ENCODE data around the gene FOXP1. TPM values are rescaled to one million over a fixed set of nuclear protein-coding genes. Genes with fewer than 3 reads are reported as not detected.

FOXP1 gene
- total and polyA plus RNA-seq, 2 of the 13 experiments (the other 11 are each of a cell fraction or from before 2014, with no cell fraction given) = 40.4 to 59.0 TPM

GRCh38 chr3:71559578-71560162 is 23.9 kb downstream of the FOXP1 start (continued):
- no peak for TF ChIP-seq SCMH1 (CRISPR knock-in tag; IDR thresholded peaks at IDR 0.05; ENCODE audit: borderline replicate concordance)
- TF ChIP-seq SIN3A (IDR thresholded peaks at IDR 0.05; ENCODE audit: borderline replicate concordance, low read depth, low read length) = no peak
- TF ChIP-seq KMT2B (CRISPR knock-in tag; IDR thresholded peaks at IDR 0.05) = no peak
- no peak for TF ChIP-seq RCOR2 (CRISPR knock-in tag; IDR thresholded peaks at IDR 0.05)
- TF ChIP-seq SUZ12 (IDR thresholded peaks at IDR 0.05; ENCODE audit: low read depth, low read length) = no peak
- no peak for TF ChIP-seq PHF20 (CRISPR knock-in tag; IDR thresholded peaks at IDR 0.05)
- TF ChIP-seq SP2 (CRISPR knock-in tag; IDR thresholded peaks at IDR 0.05) = no peak
- no peak for TF ChIP-seq MAZ (IDR thresholded peaks at IDR 0.05; ENCODE audit: borderline replicate concordance, low read depth, low read length)
- no peak for TF ChIP-seq MAZ (CRISPR knock-in tag; IDR thresholded peaks at IDR 0.05; ENCODE audit: low read depth)
- TF ChIP-seq ZNF274 (CRISPR knock-in tag; IDR thresholded peaks at IDR 0.05) = no peak
- peak; percentile 40; the same call in 1 of the 2 replicates for TF ChIP-seq ZNF501 (CRISPR knock-in tag; IDR thresholded peaks at IDR 0.05)
- TF ChIP-seq SALL2 (CRISPR knock-in tag; IDR thresholded peaks at IDR 0.05) = no peak
- no peak for TF ChIP-seq MXD1 (CRISPR knock-in tag; IDR thresholded peaks at IDR 0.05)
- no peak for TF ChIP-seq GMEB1 (CRISPR knock-in tag; IDR thresholded peaks at IDR 0.05; ENCODE audit: borderline replicate concordance)
- TF ChIP-seq MAX (IDR thresholded peaks at IDR 0.05) = 0 out of 2 replicates have a peak, but pooled peaks have one; percentile 34
- TF ChIP-seq ZNF816 (CRISPR knock-in tag; IDR thresholded peaks at IDR 0.05; ENCODE audit: borderline replicate concordance) = no peak
- TF ChIP-seq MYC (CRISPR knock-in tag; IDR thresholded peaks at IDR 0.05; ENCODE audit: borderline replicate concordance) = no peak; the same call in 1 of the 2 replicates
- TF ChIP-seq PBX3 (CRISPR knock-in tag; IDR thresholded peaks at IDR 0.05; ENCODE audit: borderline replicate concordance) = no peak
- peak; percentile 59; the same call in 1 of the 2 replicates for TF ChIP-seq SAP130 (CRISPR knock-in tag; IDR thresholded peaks at IDR 0.05; ENCODE audit: low read depth)
- 0 out of 2 replicates have a peak, but pooled peaks have one; percentile 17 for TF ChIP-seq CREM (IDR thresholded peaks at IDR 0.05)
- TF ChIP-seq CREM (CRISPR knock-in tag; IDR thresholded peaks at IDR 0.05) = no peak
- no peak for TF ChIP-seq KLF13 (CRISPR knock-in tag; IDR thresholded peaks at IDR 0.05)
- no peak for TF ChIP-seq ZNF784 (CRISPR knock-in tag; IDR thresholded peaks at IDR 0.05; ENCODE audit: borderline replicate concordance)
- TF ChIP-seq ZFP62 (CRISPR knock-in tag; IDR thresholded peaks at IDR 0.05) = no peak
- no peak for TF ChIP-seq NFIB (CRISPR knock-in tag; IDR thresholded peaks at IDR 0.05; ENCODE audit: borderline replicate concordance)
- TF ChIP-seq GTF2F1 (IDR thresholded peaks at IDR 0.05; ENCODE audit: low read length) = no peak
- TF ChIP-seq TEAD2 (CRISPR knock-in tag; IDR thresholded peaks at IDR 0.05) = no peak
- no peak for TF ChIP-seq ZNF580 (CRISPR knock-in tag; IDR thresholded peaks at IDR 0.05; ENCODE audit: borderline replicate concordance, low read depth)
